Subcutaneous abdominal adipose tissue (tissue), 5 donors: ENCODE data around the gene PLCB1.

Experiments
- H3K27ac ChIP-seq: one replicate; pipeline ENCODE4 v1.7.0; 2013; ENCODE audit warnings: low read depth, mild to moderate bottlenecking, inconsistent platforms, low read length, moderate library complexity
- H3K27me3 ChIP-seq, 5 donors: one replicate each; pipeline ENCODE4 v1.7.0; 2013; ENCODE audit warnings: low read length in 5 of 5, inconsistent platforms in 1 of 5; ENCODE audit not compliant: control insufficient read depth in 5 of 5, insufficient read depth in 4 of 5
- H3K36me3 ChIP-seq, 5 donors: one replicate each; pipeline ENCODE4 v1.7.0; 2013; ENCODE audit warnings: low read length in 5 of 5; ENCODE audit not compliant: control insufficient read depth in 5 of 5, insufficient read depth in 5 of 5
- H3K4me1 ChIP-seq, 5 donors: one replicate each; pipeline ENCODE4 v1.7.0; 2013; ENCODE audit warnings: low read length in 5 of 5, mild to moderate bottlenecking in 3 of 5, moderate library complexity in 1 of 5; ENCODE audit not compliant: control insufficient read depth in 5 of 5, insufficient read depth in 5 of 5
- H3K4me3 ChIP-seq, 5 donors: one replicate each; pipeline ENCODE4 v1.7.0; 2013; ENCODE audit warnings: low read length in 5 of 5, low read depth in 1 of 5
- H3K9ac ChIP-seq, 5 donors: one replicate each; pipeline ENCODE4 v1.7.0; 2013; ENCODE audit warnings: low read length in 5 of 5, mild to moderate bottlenecking in 4 of 5, moderate library complexity in 3 of 5
- H3K9me3 ChIP-seq, 5 donors: one replicate each; pipeline ENCODE4 v1.7.0; 2013; ENCODE audit warnings: low read length in 5 of 5; ENCODE audit not compliant: control insufficient read depth in 5 of 5
- donor health status: healthy.
- donor health status: healthy.
- donor health status: healthy.
- donor health status: healthy.
- donor health status: healthy.

The PLCB1 gene

DNA sequence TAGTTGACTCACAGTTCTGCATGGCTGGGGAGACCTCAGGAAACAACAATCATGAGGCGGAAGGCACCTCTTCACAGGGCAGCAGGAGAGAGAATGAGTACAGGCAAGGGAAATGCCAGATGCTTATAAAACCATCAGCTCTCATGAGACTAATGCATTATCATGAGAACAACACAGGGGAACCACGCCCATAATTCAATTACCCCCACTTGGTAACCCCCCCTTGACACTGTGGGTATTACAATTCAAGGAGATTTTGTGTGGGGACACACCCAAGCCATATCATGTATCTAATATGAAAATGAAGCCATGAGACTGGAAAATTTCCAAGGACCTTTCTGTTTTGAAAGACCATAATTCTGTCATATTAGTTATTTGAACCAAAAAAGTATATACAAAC lies 594.4 kb downstream of the PLCB1 start:
- Histone ChIP-seq H3K4me3 (no peak overlapping the region), H3K27ac (no peak overlapping the region), H3K9me3 (no peaks in the 10 kb centered on the region), H3K27me3 (no peaks in the 10 kb centered on the region), H3K4me1 (peaks cover 0 to 1% (median 0%) of the 10 kb centered on the region in 5 donors), H3K9ac (no peak overlapping the region), H3K36me3 (no peaks in the 10 kb centered on the region)

DNA sequence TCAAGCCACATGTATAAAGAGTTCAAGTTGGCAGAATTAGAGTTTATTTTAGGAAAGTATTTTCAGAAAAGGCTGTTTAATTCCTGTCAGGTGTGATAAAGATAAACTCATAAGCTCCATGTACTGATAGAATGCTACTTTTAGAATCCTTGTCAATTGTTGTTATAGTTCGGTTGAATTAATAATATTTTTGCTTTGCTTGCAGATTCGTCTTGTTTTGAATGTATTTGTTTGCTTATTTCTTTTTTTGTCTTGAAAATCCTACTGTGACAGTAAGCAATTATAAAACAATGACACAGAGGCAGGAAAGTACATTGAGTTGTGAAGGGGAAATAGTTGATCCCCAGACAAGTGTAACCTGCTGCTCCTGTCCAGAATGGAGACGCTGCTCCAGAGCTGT lies 602.9 kb downstream of the PLCB1 start:
- Histone ChIP-seq H3K27me3 (no peaks in the 10 kb centered on the region), H3K4me1 (no peaks in the 10 kb centered on the region), H3K36me3 (no peaks in the 10 kb centered on the region), H3K9ac (no peak overlapping the region), H3K9me3 (no peaks in the 10 kb centered on the region), H3K4me3 (no peak overlapping the region), H3K27ac (no peak overlapping the region)

DNA sequence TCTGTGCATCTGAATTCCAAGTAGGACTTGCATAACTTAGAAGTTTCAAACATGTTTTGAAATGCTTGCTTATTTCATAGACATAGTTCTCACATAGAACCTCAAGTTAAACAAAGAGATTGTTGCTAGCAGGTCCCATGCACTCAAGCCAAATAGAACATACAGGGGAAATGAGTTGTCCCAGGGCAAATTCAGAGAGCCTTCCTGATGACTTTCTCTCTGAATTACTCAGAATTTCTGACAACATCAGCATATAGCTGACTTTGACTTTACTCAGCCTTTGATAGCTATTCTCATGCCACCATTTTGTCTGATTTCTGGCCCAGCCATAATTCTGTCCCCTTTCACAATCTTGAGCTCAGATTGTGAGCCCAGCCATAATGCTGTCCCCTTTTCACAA lies 603.6 kb downstream of the PLCB1 start:
- no peaks in the 10 kb centered on the region for H3K27me3 ChIP-seq
- H3K4me3 ChIP-seq, result no peak overlapping the region
- H3K27ac ChIP-seq, result no peak overlapping the region
- H3K4me1 ChIP-seq, result no peaks in the 10 kb centered on the region
- H3K36me3 ChIP-seq, result no peaks in the 10 kb centered on the region
- H3K9me3 ChIP-seq, result no peaks in the 10 kb centered on the region
- H3K9ac ChIP-seq, result no peak overlapping the region

DNA sequence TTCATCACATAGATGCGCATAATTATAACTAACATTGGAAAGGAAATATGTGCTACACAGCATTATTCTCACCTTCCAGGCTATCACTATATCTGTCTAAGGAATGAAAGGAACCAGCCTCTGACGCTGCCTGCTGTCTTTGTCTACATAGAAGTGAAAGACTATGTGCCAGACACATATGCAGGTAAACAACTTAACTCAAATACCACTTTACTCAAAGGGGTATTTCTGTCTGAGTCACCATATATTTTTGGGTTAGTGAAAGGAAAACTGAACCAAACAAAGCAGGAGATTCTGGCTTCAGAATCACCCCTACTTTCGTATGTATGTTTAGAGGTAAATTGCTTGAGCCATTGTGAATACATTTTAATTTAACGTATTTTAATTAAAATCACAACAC lies 608.2 kb downstream of the PLCB1 start:
- H3K4me3 ChIP-seq, result no peak overlapping the region
- peaks cover 0 to 2% (median 0%) of the 10 kb centered on the region in 5 donors for H3K4me1 ChIP-seq
- no peak overlapping the region for H3K27ac ChIP-seq
- no peaks in the 10 kb centered on the region for H3K27me3 ChIP-seq
- H3K9ac ChIP-seq, result no peak overlapping the region
- no peaks in the 10 kb centered on the region for H3K36me3 ChIP-seq
- H3K9me3 ChIP-seq, result no peaks in the 10 kb centered on the region

DNA sequence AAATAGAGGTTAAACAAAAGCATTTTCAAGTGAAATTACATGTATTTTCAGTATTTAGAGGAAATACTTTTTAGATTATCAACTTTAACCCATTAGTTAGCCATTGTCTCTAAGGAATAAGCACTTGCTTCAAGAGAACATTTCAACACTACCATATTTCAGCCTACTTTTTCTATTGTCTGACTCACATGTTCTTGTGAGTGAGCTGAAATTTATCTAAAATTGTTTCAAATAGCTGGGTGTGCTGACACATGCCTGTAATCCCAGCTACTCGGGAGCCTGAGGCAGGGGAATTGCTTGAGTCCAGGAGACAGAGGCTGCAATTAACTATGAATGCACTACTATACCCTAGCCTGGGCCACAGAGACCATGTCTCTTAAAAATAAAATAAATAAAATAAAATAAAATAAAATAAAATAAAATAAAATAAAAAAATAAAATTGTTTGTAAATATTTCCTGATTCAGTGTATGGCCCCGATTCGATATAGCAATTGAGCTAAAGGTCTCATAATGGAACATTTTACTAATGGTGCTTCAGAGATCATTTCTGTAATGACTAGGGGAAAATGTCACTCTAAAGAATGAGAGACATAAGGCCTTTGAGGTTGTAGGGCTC lies 612.3 kb downstream of the PLCB1 start:
- H3K27me3 ChIP-seq, result no peaks in the 10 kb centered on the region

DNA sequence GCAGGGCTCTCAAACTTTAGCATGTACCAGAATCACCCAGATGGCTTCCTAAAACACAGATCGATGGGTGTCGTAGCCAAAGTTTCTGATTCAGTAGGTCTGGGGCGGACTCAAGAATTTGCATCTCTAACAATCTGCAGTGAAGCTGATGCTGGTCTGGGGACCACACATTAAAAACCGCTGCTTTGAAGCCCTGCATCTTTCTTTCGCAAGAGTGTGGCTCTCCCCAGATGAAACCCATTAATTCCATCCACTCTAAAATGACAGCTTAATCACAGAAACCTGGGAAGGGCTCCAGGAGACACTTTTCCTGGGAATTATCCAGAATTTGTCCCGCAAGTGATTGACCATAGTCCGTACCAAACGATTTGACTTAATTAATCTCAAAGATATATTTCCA lies 617.0 kb downstream of the PLCB1 start:
- Histone ChIP-seq H3K36me3 (no peaks in the 10 kb centered on the region), H3K9me3 (no peaks in the 10 kb centered on the region), H3K27me3 (no peaks in the 10 kb centered on the region), H3K4me1 (peaks cover 0 to 4% (median 0%) of the 10 kb centered on the region in 5 donors), H3K4me3 (no peak overlapping the region), H3K9ac (no peak overlapping the region), H3K27ac (no peak overlapping the region)

More for the DNA sequence above, 612.3 kb downstream of the PLCB1 start:
- no peaks in the 10 kb centered on the region for H3K9me3 ChIP-seq
- H3K36me3 ChIP-seq, result no peaks in the 10 kb centered on the region
- peaks cover 0 to 2% (median 0%) of the 10 kb centered on the region in 5 donors for H3K4me1 ChIP-seq
- no peak overlapping the region for H3K9ac ChIP-seq
- no peak overlapping the region for H3K4me3 ChIP-seq
- H3K27ac ChIP-seq, result no peak overlapping the region

DNA sequence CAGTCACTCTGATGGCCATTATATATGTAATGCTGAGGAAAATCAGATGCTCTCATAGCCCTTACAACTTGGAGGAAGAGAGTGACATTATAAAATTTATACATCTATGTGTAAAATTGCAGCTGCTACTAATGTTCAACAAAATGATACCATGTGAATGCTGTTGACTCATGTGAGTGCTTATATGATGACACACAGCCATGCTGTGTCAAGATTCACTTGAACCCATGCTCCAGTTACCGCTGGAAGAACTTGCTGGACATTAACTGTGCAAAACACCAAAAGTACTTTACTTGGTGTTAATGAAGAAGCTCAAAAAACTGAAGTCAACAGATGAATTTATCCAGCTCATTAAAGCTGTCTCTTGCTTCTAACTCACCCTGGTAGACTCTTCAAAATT lies 617.9 kb downstream of the PLCB1 start:
- peaks cover 0 to 4% (median 0%) of the 10 kb centered on the region in 5 donors for H3K4me1 ChIP-seq
- no peaks in the 10 kb centered on the region for H3K36me3 ChIP-seq
- no peak overlapping the region for H3K27ac ChIP-seq
- no peaks in the 10 kb centered on the region for H3K9me3 ChIP-seq
- H3K4me3 ChIP-seq, result no peak overlapping the region
- H3K27me3 ChIP-seq, result no peaks in the 10 kb centered on the region
- H3K9ac ChIP-seq, result no peak overlapping the region

DNA sequence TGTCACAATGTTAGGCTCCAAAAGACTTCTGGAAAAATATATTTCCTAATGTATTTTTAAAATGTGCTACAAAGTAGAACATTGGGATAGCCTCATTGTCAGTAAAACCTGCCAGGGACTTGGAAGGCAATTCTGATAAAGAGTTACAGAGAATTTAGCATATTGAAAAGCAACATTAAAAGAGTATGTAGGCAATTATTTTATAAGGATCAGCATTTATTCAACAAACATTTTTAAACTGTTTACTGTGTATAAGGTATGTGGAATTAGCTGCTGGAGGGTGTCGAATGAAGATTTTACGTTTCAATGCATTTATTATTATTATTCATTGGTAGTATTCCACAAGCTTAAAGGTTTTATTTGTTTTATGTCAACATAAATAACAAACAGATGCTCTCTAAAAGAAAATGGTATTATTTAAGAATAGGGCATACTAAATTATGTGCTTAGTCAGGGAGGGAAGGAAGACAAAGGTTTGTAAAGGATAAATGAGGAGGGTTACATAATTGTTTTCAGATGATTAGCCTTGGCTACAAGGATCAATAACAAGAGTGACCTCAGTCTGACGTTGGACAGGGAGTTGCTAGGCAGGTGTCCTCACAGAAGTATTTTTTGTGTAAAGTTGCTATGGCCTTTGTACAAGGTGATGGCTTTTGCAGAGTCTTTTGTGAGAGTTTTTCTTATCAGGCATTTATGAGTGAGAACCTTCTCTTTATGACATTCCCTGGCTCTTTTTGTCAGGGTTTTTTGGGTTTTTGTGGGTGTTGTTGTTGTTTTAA lies 623.5 kb downstream of the PLCB1 start:
- Histone ChIP-seq H3K9me3 (no peaks in the 10 kb centered on the region), H3K4me1 (peaks cover 0 to 7% (median 4%) of the 10 kb centered on the region in 5 donors), H3K4me3 (no peak overlapping the region), H3K27ac (no peak overlapping the region), H3K9ac (no peak overlapping the region), H3K36me3 (no peaks in the 10 kb centered on the region), H3K27me3 (no peaks in the 10 kb centered on the region)

DNA sequence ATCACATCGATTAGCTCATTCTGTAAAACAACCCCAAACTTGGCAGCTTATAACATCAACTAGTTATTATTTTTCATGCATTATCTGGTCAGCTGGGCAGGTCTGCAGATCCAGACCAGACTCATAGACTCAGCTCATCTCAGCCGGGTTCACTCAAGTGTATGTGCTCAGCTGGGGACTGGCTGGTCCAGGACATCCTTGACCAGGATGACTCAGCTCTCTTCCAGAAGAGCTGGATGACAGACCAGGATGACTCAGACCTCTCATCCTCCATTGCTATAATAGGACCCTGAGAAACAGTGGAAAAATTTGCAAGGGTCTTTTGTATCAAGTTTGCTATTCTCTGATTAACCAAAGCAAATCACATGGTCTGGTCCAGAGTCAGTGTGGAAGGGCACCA lies 624.3 kb downstream of the PLCB1 start:
- no peaks in the 10 kb centered on the region for H3K9me3 ChIP-seq
- H3K9ac ChIP-seq, result no peak overlapping the region
- H3K4me3 ChIP-seq, result no peak overlapping the region
- H3K36me3 ChIP-seq, result no peaks in the 10 kb centered on the region
- H3K27ac ChIP-seq, result no peak overlapping the region
- peaks cover 0 to 13% (median 4%) of the 10 kb centered on the region in 5 donors for H3K4me1 ChIP-seq
- H3K27me3 ChIP-seq, result no peaks in the 10 kb centered on the region

DNA sequence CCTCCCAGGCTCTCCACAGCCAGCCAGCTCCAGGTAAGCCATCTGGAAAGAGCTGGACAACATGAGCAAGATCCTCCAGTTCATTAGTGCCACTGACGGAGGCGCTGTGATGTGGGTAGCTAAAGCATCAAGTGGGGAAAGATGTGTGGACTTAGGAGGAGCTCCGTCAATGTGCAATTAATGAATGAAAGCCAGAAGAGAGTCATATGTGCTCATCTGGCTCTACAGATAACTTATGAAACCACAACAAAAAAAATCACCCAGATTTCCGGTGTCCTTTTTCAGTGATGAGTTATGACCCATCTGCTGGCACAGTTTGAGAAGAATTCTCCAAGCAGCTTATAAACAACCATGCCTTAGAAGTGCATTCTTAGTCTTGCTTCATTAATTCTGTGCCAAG lies 625.1 kb downstream of the PLCB1 start:
- peaks cover 0 to 13% (median 4%) of the 10 kb centered on the region in 5 donors for H3K4me1 ChIP-seq

More for the DNA sequence above, 625.1 kb downstream of the PLCB1 start:
- Histone ChIP-seq H3K36me3 (no peaks in the 10 kb centered on the region), H3K27ac (no peak overlapping the region), H3K9me3 (no peaks in the 10 kb centered on the region), H3K4me3 (no peak overlapping the region), H3K9ac (no peak overlapping the region), H3K27me3 (no peaks in the 10 kb centered on the region)
